ENCODE results near the gene GNB1. TPM values are rescaled to one million over a fixed set of nuclear protein-coding genes. Genes with fewer than 3 reads are reported as not detected.
A peak's percentile ranks its signal among the peaks of the same experiment; 100 is the strongest.

Gene GNB1
- total and polyA plus RNA-seq, 2 experiments from 2014 or later, result 85.5 to 196 TPM

DNA sequence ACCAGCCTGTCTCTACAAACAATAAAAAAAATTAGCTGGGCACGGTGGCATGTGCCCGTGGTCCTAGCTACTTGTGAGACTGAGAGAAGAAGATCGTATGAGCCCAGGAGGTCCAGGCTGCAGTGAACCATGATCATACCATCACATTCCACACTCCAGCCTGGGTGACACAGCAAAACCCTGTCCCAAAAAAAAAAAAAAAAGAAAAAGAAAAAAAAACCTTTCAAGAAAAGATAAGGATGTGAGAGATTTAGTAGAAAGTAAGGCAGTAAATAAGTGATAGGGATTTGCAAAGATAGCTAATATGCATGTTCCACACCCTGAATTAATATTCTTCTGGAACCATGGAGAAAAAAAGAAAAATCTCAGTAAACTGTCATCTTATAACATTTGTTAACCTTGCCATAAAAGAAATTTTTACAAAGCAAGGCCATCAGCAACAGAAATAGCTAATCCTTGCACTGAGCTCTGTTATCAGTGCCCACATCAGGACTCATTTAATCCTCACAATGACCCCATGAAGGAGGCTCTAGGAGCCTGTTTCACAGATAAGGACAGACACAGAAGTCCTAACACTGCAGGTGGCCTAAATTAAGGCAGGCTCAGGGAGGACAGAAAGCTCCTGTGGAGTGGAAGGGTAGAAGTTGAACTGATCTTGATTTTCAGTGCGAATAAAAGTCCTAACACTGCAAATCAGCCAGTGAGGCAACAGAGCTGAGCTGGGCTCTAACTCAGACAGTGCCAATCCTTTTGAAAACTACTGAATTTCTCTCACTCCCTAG, 7.6 kb downstream of the GNB1 start:
- DNase-seq (ENCODE audit: low read depth in 1 of 2, low spot score in 1 of 2), result no peak
- no peak overlapping the region for H3K4me3 ChIP-seq
- no peaks in the 10 kb centered on the region for H3K27me3 ChIP-seq
- H3K36me3 ChIP-seq, result no peaks in the 10 kb centered on the region
- no peaks in the 10 kb centered on the region for H3K9me3 ChIP-seq (ENCODE audit: low read depth)
- H3K4me1 ChIP-seq (ENCODE audit: low read depth), result peaks cover 29% of the 10 kb centered on the region
- H3K27ac ChIP-seq, result peak overlapping the region; percentile 75
- TF ChIP-seq, protein P1, sequence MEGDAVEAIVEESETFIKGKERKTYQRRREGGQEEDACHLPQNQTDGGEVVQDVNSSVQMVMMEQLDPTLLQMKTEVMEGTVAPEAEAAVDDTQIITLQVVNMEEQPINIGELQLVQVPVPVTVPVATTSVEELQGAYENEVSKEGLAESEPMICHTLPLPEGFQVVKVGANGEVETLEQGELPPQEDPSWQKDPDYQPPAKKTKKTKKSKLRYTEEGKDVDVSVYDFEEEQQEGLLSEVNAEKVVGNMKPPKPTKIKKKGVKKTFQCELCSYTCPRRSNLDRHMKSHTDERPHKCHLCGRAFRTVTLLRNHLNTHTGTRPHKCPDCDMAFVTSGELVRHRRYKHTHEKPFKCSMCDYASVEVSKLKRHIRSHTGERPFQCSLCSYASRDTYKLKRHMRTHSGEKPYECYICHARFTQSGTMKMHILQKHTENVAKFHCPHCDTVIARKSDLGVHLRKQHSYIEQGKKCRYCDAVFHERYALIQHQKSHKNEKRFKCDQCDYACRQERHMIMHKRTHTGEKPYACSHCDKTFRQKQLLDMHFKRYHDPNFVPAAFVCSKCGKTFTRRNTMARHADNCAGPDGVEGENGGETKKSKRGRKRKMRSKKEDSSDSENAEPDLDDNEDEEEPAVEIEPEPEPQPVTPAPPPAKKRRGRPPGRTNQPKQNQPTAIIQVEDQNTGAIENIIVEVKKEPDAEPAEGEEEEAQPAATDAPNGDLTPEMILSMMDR (IDR thresholded peaks at IDR 0.05; ENCODE audit: low read depth, low read length), result no peak

DNA sequence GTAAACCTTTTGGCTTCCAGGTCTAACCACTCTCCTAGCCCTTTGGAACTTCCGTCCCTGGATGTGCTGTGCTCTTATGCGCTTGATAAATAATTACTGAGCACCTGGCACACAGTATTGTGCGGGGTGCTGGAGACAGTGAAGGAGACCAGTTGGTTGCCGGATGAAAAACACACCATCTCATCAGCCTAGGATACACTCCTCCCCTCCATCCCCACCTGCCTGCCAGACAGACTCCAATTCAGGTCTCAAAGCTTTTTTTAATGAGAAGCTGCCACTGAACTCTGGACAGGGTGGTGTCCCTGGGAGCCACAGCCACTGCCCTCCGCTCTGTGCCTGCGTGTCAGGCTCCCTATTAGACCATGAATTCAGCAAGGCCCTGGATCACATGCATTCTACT, 9.2 kb downstream of the GNB1 start:
- no peaks in the 10 kb centered on the region for H3K27me3 ChIP-seq
- peak overlapping the region; percentile 59 for H3K27ac ChIP-seq
- no peaks in the 10 kb centered on the region for H3K36me3 ChIP-seq
- no peak overlapping the region for H3K4me3 ChIP-seq
- H3K4me1 ChIP-seq (ENCODE audit: low read depth), result peaks cover 29% of the 10 kb centered on the region
- DNase-seq (ENCODE audit: low read depth in 1 of 2, low spot score in 1 of 2), result no peak
- TF ChIP-seq, protein P1 (IDR thresholded peaks at IDR 0.05; ENCODE audit: low read depth, low read length), result no peak
- no peaks in the 10 kb centered on the region for H3K9me3 ChIP-seq (ENCODE audit: low read depth)

DNA sequence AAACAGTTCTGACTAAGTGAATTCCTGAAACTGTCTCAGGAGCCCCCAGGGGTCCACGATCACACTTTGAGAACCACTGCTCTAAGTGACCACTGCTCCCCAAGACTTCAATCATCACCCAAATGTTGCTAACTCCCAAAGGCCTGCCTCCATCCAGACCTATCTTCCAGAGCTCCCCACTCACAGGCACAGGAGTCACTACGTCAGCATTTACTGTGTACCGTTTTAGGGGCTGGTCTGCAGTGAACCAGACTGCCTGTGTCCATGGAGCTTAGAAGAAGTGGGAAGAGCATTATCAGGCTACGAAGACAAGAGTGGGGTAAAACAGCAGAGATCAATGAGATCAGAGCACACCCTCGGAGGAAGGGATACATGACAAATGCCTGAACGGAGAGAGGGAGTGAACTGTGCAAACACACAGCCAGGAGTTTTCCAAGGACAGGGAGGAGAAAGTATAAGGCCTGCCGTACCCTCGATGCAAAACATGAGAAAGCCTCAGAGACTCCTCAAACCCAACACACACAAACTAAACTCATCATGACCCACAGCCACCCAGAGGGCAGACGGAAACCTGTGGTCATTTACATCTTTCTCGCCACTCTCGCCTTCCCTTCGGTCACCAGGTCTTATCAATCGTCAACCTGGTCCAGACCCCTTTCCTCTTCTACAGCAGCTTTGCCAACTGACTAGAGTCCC, 10.1 kb downstream of the GNB1 start:
- DNase-seq (ENCODE audit: low read depth in 1 of 2, low spot score in 1 of 2), result no peak
- peak overlapping the region; percentile 59 for H3K27ac ChIP-seq
- TF ChIP-seq, protein P1 (IDR thresholded peaks at IDR 0.05; ENCODE audit: low read depth, low read length), result no peak

DNA sequence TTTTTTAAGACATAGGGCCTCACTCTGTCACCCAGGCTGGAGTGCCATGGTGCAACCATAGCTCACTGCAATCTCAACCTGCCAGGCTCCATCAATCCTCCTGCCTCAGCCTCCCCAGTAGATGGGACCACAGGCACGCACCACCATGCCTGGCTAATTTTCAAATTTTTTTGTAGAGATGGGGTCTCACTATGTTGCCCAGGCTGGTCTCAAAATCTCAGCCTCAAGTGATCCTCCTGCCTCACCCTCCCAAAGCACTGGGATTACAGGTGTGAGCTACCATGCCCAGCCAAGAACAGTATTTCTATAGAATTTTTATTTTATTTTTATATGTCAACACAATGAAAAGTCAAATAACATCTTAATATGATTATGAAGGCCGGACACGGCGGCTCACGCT, 10.9 kb downstream of the GNB1 start:
- Histone ChIP-seq H3K36me3 (peaks cover 3% of the 10 kb centered on the region), H3K27me3 (no peaks in the 10 kb centered on the region), H3K27ac (no peak overlapping the region), H3K9me3 (ENCODE audit: low read depth) (no peaks in the 10 kb centered on the region), H3K4me3 (no peak overlapping the region), H3K4me1 (ENCODE audit: low read depth) (peaks cover 29% of the 10 kb centered on the region)
- TF ChIP-seq, protein P1 (IDR thresholded peaks at IDR 0.05; ENCODE audit: low read depth, low read length), result no peak
- DNase-seq (ENCODE audit: low read depth in 1 of 2, low spot score in 1 of 2), result no peak

More for the DNA sequence above, 10.1 kb downstream of the GNB1 start:
- H3K36me3 ChIP-seq, result peaks cover 3% of the 10 kb centered on the region
- H3K4me1 ChIP-seq (ENCODE audit: low read depth), result peaks cover 29% of the 10 kb centered on the region
- H3K4me3 ChIP-seq, result no peak overlapping the region
- no peaks in the 10 kb centered on the region for H3K27me3 ChIP-seq
- no peaks in the 10 kb centered on the region for H3K9me3 ChIP-seq (ENCODE audit: low read depth)

DNA sequence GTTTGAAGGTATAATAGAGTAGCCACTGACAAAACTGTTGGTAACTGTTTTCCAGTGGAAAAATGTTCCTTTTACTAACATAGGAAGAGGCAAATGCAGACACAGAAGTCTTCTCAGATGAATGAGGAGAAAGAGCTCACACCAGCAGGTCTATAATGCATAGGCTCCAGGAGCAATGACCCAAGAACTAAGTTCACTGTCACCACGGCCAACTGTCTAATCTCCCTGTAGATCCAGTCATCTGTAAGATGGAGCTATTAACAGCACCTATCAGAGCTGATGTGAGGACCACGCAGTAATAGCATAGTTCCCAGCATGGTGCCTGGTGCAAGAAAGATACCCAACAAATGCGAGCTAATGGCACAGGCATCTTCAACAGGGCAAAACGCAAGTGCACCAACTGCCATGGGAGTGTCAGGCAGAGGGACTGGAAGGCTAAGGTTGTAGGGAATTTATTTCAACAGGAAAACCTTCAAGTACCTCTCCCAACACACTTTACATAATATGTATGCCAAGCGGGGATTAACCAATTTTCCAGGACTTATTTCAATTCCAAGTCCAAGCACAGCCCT, 12.9 kb downstream of the GNB1 start:
- Histone ChIP-seq H3K27ac (peak overlapping the region; percentile 34), H3K9me3 (ENCODE audit: low read depth) (no peaks in the 10 kb centered on the region), H3K4me3 (no peak overlapping the region), H3K27me3 (no peaks in the 10 kb centered on the region), H3K36me3 (peaks cover 3% of the 10 kb centered on the region), H3K4me1 (ENCODE audit: low read depth) (peaks cover 22% of the 10 kb centered on the region)
- TF ChIP-seq, protein P1 (IDR thresholded peaks at IDR 0.05; ENCODE audit: low read depth, low read length), result no peak
- DNase-seq (ENCODE audit: low read depth in 1 of 2, low spot score in 1 of 2), result no peak

All from cardiac muscle cell (in vitro differentiated cells and primary cell).